ENCODE results near the gene LRMDA.

Gene LRMDA

DNA sequence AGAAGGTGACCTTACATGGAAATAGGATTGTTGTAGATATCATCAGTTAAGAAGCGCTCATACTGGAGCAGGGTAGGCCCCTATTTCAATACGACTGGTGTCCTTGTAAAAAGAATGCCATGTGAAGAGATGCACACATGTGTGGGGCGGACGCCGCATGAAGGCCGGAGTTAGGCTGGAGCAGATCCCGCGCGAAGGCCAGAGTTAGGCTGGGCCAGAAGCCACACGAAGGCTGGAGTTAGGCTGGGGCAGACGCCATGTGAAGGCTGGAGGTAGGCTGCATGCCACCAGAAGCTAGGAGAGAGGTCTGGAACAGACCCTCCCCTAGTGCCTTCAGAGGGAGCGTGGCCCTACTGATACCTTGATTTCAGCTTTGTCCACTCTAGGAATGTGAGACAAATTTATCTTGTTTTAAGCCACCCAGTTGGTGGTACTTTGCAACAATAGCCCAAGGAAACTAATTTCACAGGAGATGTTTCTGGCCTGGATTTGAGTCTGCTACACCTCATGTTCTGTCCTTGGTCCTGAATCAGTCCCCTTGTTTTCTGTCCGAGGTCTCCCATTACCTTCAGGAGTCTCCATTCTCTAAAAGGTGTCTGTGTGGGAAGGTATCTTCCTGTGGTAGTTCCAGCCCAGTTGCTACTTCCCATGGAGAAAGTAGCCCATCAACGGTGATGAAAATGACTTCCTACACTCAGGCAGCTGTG lies 585.8 kb downstream of the LRMDA start:
- H3K9me3 Mint-ChIP-seq: no peaks in the 10 kb centered on the region
- no peak for DNase-seq
- H3K4me3 Mint-ChIP-seq: no peak overlapping the region
- H3K27me3 Mint-ChIP-seq (ENCODE audit: low read depth, poor library complexity): peaks cover 12% of the 10 kb centered on the region
- H3K4me1 Mint-ChIP-seq: peaks cover 32% of the 10 kb centered on the region
- no peak overlapping the region for H3K27ac Mint-ChIP-seq
- no peaks in the 10 kb centered on the region for H3K36me3 Mint-ChIP-seq (ENCODE audit: low read depth)
- TF ChIP-seq, protein P1, sequence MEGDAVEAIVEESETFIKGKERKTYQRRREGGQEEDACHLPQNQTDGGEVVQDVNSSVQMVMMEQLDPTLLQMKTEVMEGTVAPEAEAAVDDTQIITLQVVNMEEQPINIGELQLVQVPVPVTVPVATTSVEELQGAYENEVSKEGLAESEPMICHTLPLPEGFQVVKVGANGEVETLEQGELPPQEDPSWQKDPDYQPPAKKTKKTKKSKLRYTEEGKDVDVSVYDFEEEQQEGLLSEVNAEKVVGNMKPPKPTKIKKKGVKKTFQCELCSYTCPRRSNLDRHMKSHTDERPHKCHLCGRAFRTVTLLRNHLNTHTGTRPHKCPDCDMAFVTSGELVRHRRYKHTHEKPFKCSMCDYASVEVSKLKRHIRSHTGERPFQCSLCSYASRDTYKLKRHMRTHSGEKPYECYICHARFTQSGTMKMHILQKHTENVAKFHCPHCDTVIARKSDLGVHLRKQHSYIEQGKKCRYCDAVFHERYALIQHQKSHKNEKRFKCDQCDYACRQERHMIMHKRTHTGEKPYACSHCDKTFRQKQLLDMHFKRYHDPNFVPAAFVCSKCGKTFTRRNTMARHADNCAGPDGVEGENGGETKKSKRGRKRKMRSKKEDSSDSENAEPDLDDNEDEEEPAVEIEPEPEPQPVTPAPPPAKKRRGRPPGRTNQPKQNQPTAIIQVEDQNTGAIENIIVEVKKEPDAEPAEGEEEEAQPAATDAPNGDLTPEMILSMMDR (IDR thresholded peaks at IDR 0.05): no peak

DNA sequence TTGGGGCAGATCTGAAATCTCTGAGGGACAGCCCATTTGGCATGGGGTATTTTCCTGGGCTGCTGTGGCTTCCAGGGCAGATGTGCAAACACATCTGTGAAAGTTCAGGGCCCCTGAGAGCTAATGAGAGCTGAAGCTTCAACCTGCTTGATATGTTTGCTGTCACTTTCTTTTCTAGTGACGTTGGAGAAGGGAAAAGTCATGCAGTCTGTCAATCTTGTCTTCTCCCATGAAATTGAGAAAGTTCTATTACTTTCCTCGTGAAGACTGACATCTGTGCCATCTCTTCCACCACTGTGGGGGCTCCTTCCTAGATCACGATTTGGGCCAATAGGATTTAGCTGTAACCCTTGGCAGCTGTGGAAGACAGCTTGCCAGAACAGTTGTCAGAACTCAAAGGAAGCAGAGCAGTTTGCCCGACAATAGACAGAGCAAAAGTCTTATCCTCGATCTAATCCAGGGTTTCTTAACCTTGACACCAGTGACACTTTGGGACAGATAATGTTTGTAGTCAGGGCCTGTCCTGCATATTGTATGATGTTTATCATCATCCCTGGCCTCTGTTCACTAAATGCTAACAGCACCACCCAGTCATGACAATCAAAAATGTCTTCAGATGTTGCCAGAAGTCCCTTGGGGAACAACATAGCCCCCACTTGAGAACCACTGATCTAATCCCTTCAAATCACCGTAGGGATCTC lies 586.5 kb downstream of the LRMDA start:
- Mint-ChIP-seq H3K4me1 (peaks cover 33% of the 10 kb centered on the region), H3K27ac (no peak overlapping the region), H3K9me3 (no peaks in the 10 kb centered on the region), H3K4me3 (no peak overlapping the region), H3K36me3 (ENCODE audit: low read depth) (no peaks in the 10 kb centered on the region), H3K27me3 (ENCODE audit: low read depth, poor library complexity) (peaks cover 9% of the 10 kb centered on the region)
- DNase-seq: no peak
- TF ChIP-seq, protein P1 (IDR thresholded peaks at IDR 0.05): no peak

DNA sequence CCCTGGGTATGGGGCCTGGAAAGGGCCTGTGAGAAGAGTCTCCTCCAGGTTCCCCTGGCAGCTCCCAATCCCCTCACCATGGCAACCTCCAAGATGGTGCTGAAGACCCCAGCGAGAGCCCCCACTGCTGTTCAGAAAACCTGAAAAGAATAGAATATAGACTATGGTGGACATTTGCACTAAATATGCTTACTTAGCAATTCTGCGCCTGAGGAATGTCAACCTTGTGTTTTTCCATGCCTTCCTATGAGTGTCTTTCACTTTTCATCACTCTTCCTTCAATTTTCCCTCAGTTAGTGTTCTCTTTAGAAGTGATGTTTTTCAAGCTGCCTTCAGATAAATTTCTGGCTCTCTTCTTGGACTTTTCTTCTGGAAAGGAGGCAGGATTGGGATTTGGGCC lies 589.2 kb downstream of the LRMDA start:
- TF ChIP-seq, protein P1 (IDR thresholded peaks at IDR 0.05): no peak
- H3K4me3 Mint-ChIP-seq: no peak overlapping the region
- no peaks in the 10 kb centered on the region for H3K9me3 Mint-ChIP-seq
- DNase-seq: no peak
- H3K27ac Mint-ChIP-seq: peak overlapping the region; percentile 21
- no peaks in the 10 kb centered on the region for H3K36me3 Mint-ChIP-seq (ENCODE audit: low read depth)
- peaks cover 8% of the 10 kb centered on the region for H3K27me3 Mint-ChIP-seq (ENCODE audit: low read depth, poor library complexity)
- peaks cover 49% of the 10 kb centered on the region for H3K4me1 Mint-ChIP-seq

DNA sequence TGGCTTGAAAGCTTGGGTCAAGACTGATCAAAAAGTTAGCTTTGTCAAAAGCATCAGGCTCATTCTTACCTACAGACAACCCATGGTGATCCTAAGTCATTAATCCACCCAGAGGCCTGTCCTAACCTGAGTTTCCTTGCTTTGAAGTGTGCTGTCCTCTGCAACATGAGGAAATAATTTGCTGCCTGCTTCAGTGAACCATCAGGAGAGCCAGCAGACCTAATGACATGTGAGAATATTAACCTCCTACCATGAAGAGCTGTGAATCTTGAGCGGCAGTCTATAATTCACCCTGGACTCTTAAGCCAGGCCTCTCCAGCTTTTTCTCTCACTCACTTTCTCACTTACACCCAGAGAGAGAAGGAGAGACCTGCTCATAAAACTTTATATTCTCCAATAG lies 590.0 kb downstream of the LRMDA start:
- Mint-ChIP-seq H3K9me3 (no peaks in the 10 kb centered on the region), H3K27ac (peak overlapping the region; percentile 28), H3K27me3 (ENCODE audit: low read depth, poor library complexity) (peaks cover 8% of the 10 kb centered on the region)

DNA sequence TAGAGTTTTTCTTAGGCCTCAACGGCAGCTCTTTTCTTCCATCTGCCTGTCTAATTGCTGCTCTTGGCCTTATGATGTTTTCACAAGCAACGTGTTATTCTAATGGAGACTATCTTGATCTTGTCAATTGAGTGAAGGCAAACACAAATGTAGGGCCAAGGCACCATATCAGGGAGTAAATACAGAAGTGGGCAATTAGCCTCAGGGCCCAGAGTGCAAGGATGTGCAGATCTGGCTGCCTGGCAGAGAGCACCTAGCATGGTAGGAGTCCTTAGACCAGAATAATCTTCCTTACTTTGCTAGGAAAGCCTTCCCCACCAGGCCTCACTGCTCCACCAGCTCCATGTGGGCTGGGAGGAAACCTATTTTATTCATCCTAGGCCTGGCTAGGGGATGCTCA lies 590.9 kb downstream of the LRMDA start:
- Mint-ChIP-seq H3K4me3 (no peak overlapping the region), H3K9me3 (no peaks in the 10 kb centered on the region), H3K4me1 (peaks cover 49% of the 10 kb centered on the region), H3K27me3 (ENCODE audit: low read depth, poor library complexity) (peaks cover 5% of the 10 kb centered on the region), H3K27ac (no peak overlapping the region), H3K36me3 (ENCODE audit: low read depth) (no peaks in the 10 kb centered on the region)
- TF ChIP-seq, protein P1 (IDR thresholded peaks at IDR 0.05): no peak
- no peak for DNase-seq

More for the DNA sequence above, 590.0 kb downstream of the LRMDA start:
- DNase-seq: no peak
- H3K4me1 Mint-ChIP-seq: peaks cover 49% of the 10 kb centered on the region
- H3K4me3 Mint-ChIP-seq: no peak overlapping the region
- no peaks in the 10 kb centered on the region for H3K36me3 Mint-ChIP-seq (ENCODE audit: low read depth)
- TF ChIP-seq, protein P1 (IDR thresholded peaks at IDR 0.05): no peak

Measured in nephron progenitor cell (in vitro differentiated cells).